GM21717 (cell line): ENCODE measurements around the gene ERP27.

Experiments used
- ATAC-seq: cut with Tn5 transposase; IDR thresholded peaks from one replicate; pipeline ENCODE4 v1.9.1; 2021; ENCODE audit warnings: mild to moderate bottlenecking, moderate library complexity; ENCODE audit not compliant: unreplicated experiment

Gene ERP27

GRCh38 chr12:14938301-14938700 lies at the start of gene ERP27:
Gene ERP27, minus strand, starts transcription at chr12:14938537. Its CDS starts 29 bp downstream, at chr12:14938508.
- ATAC-seq = no peak

GRCh38 chr12:14988035-14988434 lies 49.7 kb upstream of the ERP27 start:
- no peak for ATAC-seq

- no peak for ATAC-seq
Observed at GRCh38 chr12:14986449-14986848, 48.1 kb upstream of the ERP27 start.

GRCh38 chr12:14984766-14985285 lies 46.5 kb upstream of the ERP27 start:
- ATAC-seq = no peak

GRCh38 chr12:14984036-14984435 lies 45.7 kb upstream of the ERP27 start:
- no peak for ATAC-seq

GRCh38 chr12:14982991-14983390 lies 44.7 kb upstream of the ERP27 start:
- no peak for ATAC-seq

GRCh38 chr12:14982562-14982961 lies 44.2 kb upstream of the ERP27 start:
- no peak for ATAC-seq

- ATAC-seq = no peak
Observed at GRCh38 chr12:14981049-14981448, 42.7 kb upstream of the ERP27 start.

- no peak for ATAC-seq
Observed at GRCh38 chr12:14979468-14979867, 41.1 kb upstream of the ERP27 start.

- ATAC-seq = no peak
Observed at GRCh38 chr12:14976658-14977057, 38.3 kb upstream of the ERP27 start.

GRCh38 chr12:14975457-14975856 lies 37.1 kb upstream of the ERP27 start:
- ATAC-seq = no peak

- no peak for ATAC-seq
Observed at GRCh38 chr12:14974633-14975032, 36.3 kb upstream of the ERP27 start.

- ATAC-seq = no peak
Observed at GRCh38 chr12:14972816-14973215, 34.5 kb upstream of the ERP27 start, which contains the start of gene PDE6H. Gene PDE6H, plus strand, starts transcription at chr12:14973042. Its CDS starts 4,971 bp downstream, at chr12:14978013.

- ATAC-seq = no peak
Observed at GRCh38 chr12:14970473-14970872, 32.1 kb upstream of the ERP27 start.

- no peak for ATAC-seq
Observed at GRCh38 chr12:14968478-14968877, 30.1 kb upstream of the ERP27 start.

GRCh38 chr12:14965221-14965620 lies 26.9 kb upstream of the ERP27 start:
- no peak for ATAC-seq

GRCh38 chr12:14964406-14964805 lies 26.1 kb upstream of the ERP27 start:
- ATAC-seq = no peak

GRCh38 chr12:14963520-14963919 lies 25.2 kb upstream of the ERP27 start:
- ATAC-seq = no peak

- ATAC-seq = no peak
Observed at GRCh38 chr12:14962797-14963196, 24.5 kb upstream of the ERP27 start.

GRCh38 chr12:14962153-14962539 lies 23.8 kb upstream of the ERP27 start:
- no peak for ATAC-seq

- ATAC-seq = peak; percentile 56
Observed at GRCh38 chr12:14961466-14962152, 23.3 kb upstream of the ERP27 start, which contains the start of gene ARHGDIB. Gene ARHGDIB, minus strand, starts transcription at chr12:14961601. Its CDS starts 10,889 bp downstream, at chr12:14950712.

GRCh38 chr12:14960548-14961465 lies 22.5 kb upstream of the ERP27 start:
- ATAC-seq = peak; percentile 43
